GM23338 (cell line): ENCODE results near the gene NFIC.

Experiments used
- CTCF ChIP-seq, 2 experiments: fragments of 200-600 bp in 1 of 2; sonication (generic) in 1 of 2; conservative IDR thresholded peaks; 2 replicates each; pipeline versions ENCODE4 v1.5.1 to v1.6.1; 2016 to 2017; ENCODE audit warnings: antibody characterized with exemption in 2 of 2, low read depth in 2 of 2, mild to moderate bottlenecking in 2 of 2, moderate library complexity in 1 of 2
- POLR2AphosphoS5 ChIP-seq: IDR thresholded peaks from 2 replicates; pipeline ENCODE4 v1.6.1; 2016; ENCODE audit warnings: antibody characterized with exemption, low read depth

GRCh38 chr19:3359919-3360420 is 6.4 kb upstream of the NFIC start:
- TF ChIP-seq CTCF (conservative IDR thresholded peaks at IDR 0.05; ENCODE audit: low read depth in 2 of 2) (no peak), POLR2AphosphoS5 (no peak)
